Cardiac fibroblast (primary cell): ENCODE data around the gene HSD17B10.

Experiments used
- DNase-seq, 2 donors: peaks; one replicate each; pipeline versions ENCODE4 v3.0.0 to v3.0.0-alpha.2; 2010; ENCODE audit warnings: low read depth in 2 of 2
- H3K4me3 ChIP-seq, 2 donors: replicated peaks in 1 of 2; 1 replicate in 1 of 2; 2 replicates in 1 of 2; pipeline ENCODE4 v1.5.1; 2011; ENCODE audit warnings: low read depth in 2 of 2, low read length in 2 of 2, mild to moderate bottlenecking in 2 of 2, moderate library complexity in 1 of 2
- TF ChIP-seq, protein P1 (sequence below): IDR thresholded peaks from one replicate; pipeline ENCODE4 v1.5.1; 2011; ENCODE audit warnings: low read depth, mild to moderate bottlenecking, low read length, inconsistent platforms

HSD17B10 gene

DNA sequence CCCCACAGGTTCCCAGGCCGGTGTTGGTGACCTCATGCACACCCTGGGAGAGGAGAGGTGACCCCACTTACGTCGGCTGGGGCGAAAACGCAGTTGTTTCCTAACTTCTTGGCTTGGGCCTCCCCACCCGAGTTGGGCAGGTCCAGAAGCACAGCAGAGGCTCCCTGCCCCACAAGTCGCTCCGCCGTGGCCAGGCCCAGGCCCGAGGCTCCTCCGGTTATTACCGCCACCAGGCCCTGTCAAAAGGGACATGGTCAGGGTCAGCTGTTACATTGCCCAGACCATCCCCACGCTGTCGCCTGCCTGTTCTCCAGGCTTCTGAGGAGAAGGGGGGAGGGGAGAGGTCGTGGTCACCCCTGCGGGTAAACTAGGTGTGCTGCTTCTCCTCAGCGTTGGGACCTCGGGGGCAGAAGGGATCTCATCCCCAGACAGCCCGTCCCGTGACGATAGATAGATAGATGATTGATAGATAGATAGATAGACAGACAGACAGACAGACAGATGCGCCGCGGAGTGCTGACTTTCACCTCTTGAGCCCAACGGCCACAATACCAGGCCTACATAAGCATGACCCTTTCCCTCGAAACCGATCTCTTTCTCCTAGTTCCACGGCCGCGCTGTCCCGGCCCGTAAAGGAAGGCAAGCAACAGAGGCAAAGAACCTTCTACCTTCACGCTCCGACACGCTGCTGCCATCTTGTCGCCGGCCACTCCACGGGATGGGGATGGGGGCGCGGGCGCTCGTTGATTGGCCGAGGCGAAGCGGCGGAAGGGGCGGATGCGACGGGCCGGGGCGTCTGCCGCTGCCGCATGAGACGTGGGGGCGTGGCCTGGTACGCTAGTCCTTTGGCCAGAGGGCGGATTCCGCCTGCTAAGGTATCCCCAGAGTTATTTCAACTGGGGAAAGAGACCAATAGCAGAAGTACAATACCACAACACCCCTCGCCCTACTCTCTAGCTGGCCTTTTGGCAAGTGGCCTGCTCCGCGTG is at the start of gene HSD17B10:
Gene HSD17B10 (minus strand): TSS at position 720 of the 989 bp plus-strand sequence. CDS start 25 bp downstream, at position 695.
- H3K4me3 ChIP-seq = peak within 1 kb of the TSS; percentile 67 to 79
- peak; percentile 72 to 85 for DNase-seq
- TF ChIP-seq, protein P1, sequence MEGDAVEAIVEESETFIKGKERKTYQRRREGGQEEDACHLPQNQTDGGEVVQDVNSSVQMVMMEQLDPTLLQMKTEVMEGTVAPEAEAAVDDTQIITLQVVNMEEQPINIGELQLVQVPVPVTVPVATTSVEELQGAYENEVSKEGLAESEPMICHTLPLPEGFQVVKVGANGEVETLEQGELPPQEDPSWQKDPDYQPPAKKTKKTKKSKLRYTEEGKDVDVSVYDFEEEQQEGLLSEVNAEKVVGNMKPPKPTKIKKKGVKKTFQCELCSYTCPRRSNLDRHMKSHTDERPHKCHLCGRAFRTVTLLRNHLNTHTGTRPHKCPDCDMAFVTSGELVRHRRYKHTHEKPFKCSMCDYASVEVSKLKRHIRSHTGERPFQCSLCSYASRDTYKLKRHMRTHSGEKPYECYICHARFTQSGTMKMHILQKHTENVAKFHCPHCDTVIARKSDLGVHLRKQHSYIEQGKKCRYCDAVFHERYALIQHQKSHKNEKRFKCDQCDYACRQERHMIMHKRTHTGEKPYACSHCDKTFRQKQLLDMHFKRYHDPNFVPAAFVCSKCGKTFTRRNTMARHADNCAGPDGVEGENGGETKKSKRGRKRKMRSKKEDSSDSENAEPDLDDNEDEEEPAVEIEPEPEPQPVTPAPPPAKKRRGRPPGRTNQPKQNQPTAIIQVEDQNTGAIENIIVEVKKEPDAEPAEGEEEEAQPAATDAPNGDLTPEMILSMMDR = no peak

DNA sequence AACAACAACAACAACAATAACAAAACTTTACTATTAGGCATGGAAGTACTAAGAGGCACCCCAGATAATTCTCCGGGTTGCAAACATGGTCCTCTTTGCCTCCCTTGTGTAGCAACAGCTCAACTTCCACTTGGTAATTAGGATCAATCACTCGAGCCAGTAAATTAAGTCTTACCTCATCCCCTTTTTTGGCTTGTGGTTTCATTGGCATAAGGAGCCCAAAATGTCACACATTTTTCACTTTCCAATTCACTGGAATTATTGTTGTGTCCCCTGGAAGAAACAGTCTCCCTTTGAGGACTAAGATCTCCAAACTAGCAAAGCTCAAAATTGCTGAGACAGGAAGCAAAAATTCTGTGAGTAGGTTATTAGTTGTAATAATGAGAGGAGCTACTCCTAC is 49.2 kb upstream of the HSD17B10 start:
- no peak for DNase-seq
- TF ChIP-seq, protein P1 = no peak
- H3K4me3 ChIP-seq = no peak overlapping the region

DNA sequence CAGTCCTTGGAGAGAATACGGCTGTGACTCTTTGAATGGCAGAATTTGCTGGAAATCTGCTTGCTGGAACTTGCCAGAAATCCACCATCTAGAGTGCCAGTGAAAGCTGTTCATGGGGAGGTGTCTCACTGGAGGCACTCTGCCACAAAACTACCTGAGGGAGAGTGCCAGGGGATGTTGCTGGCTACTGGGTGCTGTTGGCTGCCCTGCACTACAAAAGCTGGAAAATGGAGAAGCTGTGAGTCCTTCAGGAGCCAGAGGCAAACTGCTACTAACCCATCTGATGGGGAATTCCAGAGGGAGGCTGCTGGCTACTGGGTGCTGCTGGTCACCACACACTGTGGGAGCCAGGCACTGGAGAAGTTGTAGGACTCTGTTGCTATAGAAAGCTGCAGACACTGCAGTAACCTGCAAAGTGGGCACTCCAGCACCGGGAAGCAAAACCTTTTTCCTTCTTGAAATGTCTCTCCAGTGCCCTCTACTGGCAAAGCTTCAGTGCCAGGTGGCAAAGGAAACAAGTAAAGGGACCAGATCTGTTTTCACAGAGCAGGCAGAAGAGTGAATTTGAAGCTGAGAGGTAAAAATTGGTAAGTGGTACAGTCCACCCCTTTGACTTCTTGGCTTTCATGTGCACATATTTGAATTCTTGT is 47.8 kb upstream of the HSD17B10 start:
- no peak overlapping the region for H3K4me3 ChIP-seq
- peak; percentile 74 to 78 for DNase-seq
- TF ChIP-seq, protein P1 = peak; percentile 79

- TF ChIP-seq, protein P1 = peak; percentile 54
- DNase-seq = no peak
These were observed 46.9 kb upstream of the HSD17B10 start for GRCh38 chrX:53481093-53481492.

DNA sequence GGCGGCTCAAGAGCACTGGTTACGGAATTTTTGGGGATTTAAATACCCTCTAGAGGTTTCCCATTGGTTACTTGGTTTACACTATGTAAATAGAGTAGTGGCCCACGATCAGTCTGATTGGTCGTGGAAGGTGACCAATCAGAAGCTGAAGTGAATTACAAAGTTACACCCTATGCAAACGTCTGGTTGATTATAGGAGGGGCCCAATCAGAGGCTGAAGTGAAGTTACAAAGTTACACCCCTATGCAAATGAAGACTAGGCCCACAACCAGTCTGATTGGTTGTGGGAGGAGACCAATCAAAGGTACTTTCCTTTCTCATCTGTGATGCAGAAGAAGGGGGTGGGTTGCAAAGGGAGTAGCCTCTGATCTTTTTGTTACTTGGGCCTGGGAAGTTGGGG is 45.1 kb upstream of the HSD17B10 start:
- DNase-seq = peak in 1 of 2 donors; percentile 6
- TF ChIP-seq, protein P1 = no peak
- H3K4me3 ChIP-seq = no peak overlapping the region

More at GRCh38 chrX:53481093-53481492, 46.9 kb upstream of the HSD17B10 start:
- H3K4me3 ChIP-seq = no peak overlapping the region

DNA sequence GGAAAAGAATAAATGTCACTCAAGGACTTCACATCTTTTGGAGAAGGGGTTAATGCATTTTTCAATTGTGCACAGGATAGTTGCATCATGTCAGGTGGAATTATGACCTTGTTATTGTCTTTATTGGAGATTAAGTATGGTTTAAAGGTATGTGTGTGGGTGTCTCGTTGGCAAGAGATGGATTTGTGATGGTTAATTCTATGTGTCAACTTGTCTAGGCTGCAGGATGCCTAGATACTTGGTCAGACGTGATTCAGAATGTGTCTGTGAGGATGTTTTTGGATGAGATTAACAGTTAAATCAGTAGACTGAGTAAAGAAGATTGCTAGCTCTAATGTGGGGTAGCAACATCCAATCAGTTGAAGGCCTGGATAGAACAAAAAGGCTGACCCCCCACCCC is 42.2 kb upstream of the HSD17B10 start:
- H3K4me3 ChIP-seq = no peak overlapping the region
- peak in 1 of 2 donors; percentile 70 for DNase-seq
- TF ChIP-seq, protein P1 = no peak
